NT2/D1 (cell line): ENCODE results near the gene CYBA.

Source experiments
- SUZ12 ChIP-seq: IDR thresholded peaks from 2 replicates; pipeline ENCODE4 v1.6.1; 2011; ENCODE audit not compliant: insufficient read length, insufficient read depth; ENCODE audit errors: extremely low read depth
- YY1 ChIP-seq: IDR thresholded peaks from 2 replicates; pipeline ENCODE4 v1.6.1; 2011; ENCODE audit not compliant: insufficient read length, insufficient read depth
- ZNF274 ChIP-seq: IDR thresholded peaks from 2 replicates; pipeline ENCODE4 v1.6.1; 2011; ENCODE audit warnings: mild to moderate bottlenecking, low read depth, low read length

- TF ChIP-seq YY1: no peak
- TF ChIP-seq ZNF274: no peak
- no peak for TF ChIP-seq SUZ12
These were observed 12.2 kb upstream of the CYBA start, which contains the start of gene MVD for GRCh38 chr16:88662843-88663606.
